CD4-positive, alpha-beta T cell treated with Interleukin-4 for 4 hours (primary cell): Measurements from ENCODE around the gene FBXL7.

Experiments used
- DNase-seq: peaks from one replicate; pipeline ENCODE4 v3.0.0-alpha.2; 2020

FBXL7 gene

DNA sequence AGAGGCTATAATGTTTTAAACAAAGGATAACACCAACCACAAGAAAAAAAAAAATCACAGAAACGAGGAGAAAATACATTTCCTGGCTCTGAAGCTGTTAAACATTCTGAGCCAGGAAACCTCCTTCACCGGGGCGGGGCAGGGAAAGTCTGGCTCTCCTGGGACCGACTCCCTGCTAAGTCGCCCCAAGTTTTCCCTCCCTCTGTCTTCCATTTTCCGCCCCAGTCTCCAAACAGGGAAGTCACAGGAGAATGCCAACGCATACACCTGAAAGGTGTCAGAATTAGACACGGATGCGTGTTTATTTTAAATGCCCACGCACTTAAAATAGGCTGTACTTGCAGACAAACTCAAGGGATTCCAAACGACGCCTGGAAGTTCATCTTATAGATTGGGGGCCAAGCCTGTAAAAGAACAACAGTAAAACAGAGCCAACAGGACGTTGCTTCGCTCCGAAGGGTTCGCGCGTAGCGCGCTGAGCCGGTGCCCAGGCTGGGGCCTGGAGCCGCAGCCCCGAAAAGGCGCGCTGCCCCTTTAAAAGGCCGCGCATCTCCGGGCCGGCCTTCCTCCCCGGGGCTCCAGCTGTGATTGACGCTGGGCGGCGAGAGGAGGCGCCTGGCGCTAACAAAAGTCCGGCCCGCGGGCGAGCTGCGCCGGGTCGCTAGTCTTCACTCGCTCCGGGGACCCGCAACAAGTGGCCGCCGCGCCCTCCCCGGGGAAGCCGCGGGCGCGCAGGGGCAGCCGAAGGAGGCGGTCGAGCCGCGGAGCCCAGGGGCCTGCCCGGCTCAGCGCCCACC is at the start of gene FBXL7:
Gene FBXL7, plus strand, starts transcription at position 653 of the 797 bp plus-strand sequence.
- DNase-seq, result no peak

DNA sequence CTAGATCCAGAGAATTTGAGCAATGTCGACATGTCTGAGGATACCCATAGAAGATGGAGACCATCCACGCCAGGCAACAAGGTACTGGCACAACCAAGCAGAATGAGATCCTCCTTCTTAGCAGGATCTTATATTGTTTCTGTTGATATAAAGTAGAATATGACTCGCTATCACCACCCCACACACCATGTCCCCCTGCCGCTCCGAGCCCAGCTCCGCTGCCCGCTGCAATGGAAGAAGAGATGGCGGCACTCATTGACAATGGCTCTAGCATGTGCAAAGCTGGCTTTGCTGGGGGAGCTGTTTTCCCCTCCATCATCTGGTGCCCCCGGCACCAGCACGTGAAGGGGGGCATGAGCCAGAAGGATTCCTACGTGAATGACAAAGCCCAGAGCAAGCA is 49.5 kb upstream of the FBXL7 start:
- DNase-seq, result no peak

DNA sequence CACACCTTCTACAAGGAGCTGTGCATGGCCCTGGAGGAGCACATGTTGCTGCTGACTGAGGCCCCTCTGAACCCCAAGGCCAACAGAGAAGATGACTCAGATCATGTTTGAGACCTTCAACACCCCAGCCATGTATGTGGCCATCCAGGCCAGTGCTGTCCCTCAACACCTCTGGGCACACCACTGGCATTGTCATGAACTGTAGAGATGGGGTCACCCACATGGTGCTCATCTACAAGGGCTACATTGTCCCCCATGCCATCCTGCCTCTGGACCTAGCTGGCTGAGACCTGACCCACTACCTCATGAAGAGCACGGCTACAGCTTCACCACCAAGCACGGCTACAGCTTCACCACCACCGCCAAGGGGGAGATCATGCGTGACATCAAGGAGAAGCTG is 49.0 kb upstream of the FBXL7 start:
- no peak for DNase-seq

DNA sequence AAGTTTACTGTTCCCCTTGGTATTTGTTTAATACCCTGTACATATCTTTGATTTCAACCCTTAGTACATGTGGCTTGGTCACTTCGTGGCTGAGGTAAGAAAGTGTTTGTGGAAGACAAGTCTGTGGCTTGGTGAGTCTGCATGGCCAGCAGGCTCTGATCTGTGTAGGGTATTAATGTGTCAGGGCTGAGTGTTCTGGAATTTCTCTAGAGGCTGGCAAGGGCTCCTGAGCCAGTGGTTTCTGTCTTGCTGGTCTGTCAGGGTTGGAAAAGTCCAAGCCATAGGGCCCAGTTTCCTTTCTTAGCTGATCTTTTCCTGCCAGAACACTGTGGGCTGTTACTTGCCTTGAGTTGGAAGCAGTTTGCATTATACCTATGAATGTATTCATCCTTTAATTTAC is 48.0 kb upstream of the FBXL7 start:
- no peak for DNase-seq

DNA sequence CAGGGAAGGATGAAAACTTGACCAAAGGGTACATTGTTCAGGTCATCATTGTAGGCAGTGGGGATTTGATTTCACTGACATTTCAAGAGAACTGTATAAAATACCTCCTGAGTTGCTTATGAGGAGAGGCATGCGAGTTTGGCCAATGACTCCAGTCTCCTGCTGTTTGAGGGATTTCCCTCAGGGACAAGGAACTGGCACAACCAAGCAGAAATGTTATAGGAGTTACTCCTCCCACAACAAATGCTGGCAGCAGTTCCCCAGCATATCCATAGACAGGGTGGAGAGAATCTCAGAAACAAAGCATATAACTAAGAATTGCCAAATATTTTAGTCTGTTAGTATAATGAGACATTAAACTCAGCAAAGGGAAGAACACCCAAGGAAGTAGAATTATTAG is 47.2 kb upstream of the FBXL7 start:
- no peak for DNase-seq

DNA sequence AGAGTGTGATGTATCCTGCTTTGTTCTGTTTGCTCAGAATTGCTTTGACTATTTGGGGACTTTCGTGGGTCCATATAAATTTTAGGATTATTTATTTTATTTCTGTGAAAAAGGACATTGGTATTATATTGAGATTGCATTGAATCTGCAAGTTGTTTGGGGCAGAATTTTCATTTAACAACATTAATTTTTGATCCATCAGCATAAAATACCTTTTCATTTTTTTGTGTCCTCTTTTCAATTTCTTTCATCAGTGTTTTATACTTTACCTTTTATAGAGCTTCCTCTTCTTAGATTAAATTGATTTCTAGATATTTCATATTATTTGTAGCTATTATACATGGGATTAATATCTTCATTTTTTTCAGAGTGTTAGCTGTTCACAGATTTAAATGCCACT is 40.8 kb upstream of the FBXL7 start:
- DNase-seq, result no peak

DNA sequence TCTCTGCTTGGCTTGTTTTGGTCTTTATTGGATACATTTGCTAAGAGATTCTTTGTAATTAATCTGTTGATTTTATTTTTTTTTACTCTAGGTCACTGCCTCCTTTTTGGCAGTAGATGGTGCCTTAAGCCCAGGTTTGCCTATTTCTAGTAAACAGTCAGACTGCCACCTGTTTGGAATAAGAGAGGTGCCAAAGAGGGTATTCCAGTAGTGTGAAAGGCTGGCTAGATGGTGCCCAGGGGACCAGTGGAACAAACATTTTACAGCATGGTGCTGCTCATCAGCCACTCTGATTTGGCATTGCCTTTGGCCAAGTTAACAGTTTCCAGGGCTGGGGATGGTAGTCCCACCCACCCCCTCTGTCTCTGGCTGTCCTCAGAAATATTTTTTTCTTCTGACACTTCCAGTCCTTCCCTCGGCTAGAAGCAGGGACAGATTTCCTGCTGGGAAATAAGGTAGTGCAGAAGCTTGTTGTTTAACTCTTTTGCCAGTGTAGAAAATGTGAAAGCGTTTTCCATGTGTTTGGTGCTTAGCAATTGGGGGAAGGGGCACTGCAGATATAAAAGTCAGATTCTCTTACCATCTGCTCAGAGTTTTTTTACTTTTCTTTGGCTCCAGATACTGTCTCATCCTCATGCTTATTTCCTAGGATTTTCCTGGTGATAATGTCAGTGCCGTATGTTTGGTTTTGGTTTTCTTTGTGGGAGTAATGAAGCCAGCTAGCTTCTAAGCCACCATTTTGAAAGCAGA is 36.6 kb upstream of the FBXL7 start:
- no peak for DNase-seq

DNA sequence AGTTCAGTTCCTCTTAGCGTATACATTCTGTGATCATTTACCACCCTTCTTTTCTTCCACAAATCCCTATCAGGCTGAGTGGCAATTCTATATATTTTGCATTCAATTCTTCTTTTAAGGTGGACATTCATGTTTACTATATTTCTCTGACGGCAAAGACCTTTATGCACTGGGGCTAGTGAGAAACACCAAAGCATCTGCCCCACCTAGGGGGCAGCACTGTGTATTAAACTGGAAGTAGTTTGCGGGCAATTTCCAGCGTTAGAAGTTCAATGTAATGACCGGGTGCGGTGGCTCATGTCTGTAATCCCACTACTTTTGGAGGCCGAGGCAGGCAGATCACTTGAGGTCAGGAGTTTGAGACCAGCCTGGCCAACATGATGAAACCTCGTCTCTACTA is 27.9 kb upstream of the FBXL7 start:
- DNase-seq, result no peak

DNA sequence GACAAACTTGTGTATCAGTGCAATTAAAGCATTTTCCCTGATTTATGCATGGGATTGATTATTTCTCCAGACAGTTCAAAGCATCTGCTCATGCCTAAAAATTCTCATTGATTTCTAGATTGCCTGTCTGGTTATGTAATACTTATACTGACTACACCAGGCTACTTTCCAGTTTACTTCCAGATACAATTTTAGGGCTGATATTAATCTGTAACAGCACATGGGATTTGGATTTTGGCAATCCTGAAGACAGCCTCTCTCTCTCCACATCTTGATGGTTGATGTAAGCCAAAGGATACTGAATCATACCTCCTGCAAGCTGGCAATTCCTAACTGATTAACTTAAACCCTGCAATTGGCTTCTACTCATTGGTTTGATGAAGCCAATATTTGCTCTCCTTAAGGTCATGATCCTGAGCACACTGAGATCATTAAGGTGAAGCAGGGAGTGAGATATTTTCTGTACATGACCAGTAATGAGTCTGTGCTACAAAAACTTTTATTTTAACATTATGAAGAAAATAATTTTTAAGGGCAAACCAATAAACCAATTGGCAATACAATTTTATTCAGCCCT is 25.7 kb upstream of the FBXL7 start:
- DNase-seq, result no peak

DNA sequence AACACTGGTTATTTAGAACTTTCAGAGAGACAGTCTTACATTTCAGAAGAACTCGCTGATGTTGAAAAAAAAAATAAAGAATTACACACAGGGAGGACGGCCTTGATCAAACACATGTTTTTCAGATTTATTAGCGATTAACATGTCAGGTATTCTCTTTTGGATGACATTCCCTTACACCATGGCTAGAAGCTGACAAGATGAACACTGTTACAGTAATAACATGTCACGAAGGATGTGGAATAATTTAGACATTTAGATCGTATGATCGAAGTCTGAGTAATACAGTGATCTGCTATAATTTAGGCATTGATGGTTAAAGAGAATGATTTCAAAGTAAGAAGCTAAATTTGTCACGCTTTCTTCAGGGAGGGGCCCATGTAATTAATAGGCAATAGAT is 24.6 kb upstream of the FBXL7 start:
- no peak for DNase-seq

DNA sequence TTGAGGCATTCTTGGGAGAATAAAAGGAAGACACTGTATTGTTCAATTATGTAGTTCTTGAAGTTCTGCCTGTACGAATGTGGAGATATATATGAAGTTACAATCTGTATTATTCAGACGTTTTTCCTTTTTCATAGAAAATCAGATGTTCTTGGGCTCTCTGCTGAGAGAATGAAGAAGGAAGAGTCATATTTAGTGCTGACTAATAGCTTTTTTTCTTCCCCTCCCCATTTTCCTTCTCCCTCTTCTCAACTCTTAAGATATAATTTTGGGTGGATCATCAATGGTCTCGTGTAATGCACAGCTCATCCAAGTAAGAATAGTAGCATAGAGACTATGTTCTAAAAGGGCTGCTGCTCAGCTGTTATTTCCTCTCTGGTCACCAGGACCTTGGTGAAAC is 23.0 kb upstream of the FBXL7 start:
- DNase-seq, result no peak

DNA sequence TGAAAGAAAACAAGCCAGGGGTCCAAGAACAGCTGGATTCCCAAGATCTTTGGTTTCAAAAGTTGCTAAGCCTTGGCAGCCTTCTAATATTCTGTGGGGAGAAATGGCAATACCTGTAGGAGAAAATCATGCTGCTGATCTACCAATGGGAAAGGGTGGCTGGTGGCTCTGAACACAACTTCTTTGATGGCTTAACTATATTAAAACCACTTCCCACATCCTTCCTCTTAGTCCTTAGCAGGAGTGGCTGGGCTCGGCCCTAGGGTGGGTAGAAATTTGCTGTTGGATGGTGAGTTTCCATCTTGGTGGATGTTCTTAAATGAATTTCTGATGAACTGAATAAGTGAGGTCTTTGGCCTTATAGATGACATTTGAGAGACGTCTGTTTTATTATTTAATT is 19.5 kb upstream of the FBXL7 start:
- no peak for DNase-seq

DNA sequence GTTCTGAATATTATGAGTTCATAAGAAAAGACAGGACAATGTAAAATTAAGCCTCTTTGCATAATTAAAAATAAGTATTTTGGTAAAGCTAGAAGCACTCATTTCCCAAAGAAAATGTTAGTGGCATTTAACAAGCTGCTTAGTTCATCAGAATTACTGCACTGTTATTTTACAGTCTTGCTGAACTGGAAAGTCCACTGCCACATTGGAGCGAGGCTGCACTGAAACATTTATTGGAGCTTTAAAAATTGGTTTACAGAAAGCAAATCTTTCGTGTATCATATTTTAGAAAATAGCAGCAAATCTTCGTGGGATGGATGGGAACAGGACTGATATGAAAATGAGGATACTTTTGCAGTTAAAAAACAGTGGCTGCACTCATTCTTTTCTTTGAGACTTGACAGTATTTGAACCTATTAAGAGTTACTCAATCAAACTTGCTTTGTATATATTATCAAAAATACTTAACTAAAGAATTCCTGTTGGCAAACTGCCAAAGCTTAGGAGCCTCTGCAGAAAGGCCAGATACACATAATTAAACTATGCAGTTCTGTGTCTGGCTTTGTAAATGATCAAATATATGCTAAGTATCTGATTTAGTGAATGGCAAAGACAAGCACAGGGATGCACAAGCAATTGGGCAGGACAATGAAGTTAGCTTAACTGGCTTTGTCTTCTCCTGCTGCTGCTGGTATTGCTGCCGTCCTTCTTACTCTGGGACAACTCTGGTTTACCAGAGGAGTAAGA is 16.5 kb upstream of the FBXL7 start:
- no peak for DNase-seq

DNA sequence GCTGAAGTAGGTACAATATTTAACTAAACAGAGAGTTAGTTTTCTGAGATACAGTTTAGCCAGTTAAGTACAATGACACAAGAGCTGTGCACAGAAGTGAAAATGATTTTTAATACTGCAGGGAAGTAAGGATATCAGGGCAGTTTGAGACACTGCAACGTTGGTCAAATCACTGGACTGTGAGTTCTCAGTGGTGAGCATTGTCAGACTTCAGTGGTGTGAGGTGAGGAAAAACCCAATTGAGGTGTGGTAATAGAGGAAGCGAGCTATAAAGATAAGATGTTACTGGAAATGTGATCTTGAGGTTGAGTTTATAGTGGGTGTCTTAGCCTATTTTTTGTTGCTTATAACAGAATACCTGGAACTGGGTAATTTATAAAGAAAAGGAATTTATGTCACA is 12.8 kb upstream of the FBXL7 start:
- no peak for DNase-seq

DNA sequence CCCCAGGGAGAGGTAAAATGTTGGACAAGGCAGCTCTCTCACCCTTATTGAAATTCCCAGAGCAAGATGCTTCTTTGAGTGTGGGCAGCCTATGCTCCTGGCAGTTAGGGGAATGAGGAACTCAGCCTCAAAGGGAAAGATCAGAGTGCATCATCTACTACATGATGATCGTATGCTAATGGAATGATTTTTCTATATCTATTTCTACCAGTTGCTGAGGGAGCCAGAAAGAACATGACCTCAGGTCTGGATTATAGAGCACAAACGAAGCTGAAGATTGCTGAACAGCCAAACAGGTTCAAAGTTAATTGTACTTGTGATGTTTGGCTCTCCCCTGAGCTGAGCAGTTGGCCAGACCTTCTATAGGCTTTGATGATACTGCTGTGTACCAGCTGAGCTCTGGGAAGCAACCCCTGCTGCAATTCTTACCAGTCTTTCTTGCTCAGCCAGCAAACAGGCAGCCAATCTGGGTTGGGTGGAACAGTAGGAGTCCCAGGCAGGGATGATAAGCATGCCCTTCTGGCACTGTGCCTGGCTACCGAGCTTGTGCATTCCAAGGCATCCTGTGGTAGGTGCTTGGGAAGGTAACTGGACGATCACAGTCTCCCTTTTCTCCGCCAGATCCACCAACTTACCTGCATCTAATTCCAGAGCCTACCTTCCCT is 10.3 kb upstream of the FBXL7 start:
- no peak for DNase-seq

DNA sequence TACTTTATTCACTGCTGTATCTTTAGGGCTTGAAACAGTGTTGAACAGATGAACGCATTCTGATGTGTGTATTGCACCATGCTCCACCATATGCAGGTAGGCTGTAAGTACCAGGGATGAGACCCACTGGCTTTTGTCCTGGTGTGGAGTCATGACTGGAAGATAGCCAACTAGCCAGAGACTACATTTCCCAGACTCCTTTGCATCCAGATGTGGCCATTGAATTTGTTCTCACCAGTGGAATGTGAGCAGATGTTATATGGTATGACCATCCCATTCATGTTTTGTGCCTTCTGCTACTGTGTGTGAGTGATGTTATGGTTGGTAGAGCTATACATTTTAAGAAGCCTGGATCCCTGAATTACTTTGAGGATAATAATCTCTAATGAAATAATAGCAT is 7.4 kb upstream of the FBXL7 start:
- no peak for DNase-seq

DNA sequence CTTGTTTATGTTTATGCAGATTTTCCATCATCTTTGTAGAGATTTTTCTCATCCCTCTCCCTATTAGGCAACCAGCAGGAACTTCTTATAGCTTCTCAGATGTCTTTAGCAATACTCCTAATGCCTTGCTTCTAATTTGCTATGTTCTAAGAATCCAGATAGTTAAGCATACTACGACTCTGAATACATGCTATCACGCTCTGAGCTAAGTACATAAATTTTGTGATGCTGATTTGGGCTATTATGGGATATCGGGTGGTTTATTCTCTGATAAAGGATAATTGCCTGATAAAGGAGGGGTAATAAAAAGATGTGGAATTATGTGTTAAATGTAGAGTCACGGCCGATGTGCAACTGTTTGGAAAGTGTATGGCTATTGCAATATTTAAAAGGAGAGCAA is 6.5 kb upstream of the FBXL7 start:
- DNase-seq, result no peak

DNA sequence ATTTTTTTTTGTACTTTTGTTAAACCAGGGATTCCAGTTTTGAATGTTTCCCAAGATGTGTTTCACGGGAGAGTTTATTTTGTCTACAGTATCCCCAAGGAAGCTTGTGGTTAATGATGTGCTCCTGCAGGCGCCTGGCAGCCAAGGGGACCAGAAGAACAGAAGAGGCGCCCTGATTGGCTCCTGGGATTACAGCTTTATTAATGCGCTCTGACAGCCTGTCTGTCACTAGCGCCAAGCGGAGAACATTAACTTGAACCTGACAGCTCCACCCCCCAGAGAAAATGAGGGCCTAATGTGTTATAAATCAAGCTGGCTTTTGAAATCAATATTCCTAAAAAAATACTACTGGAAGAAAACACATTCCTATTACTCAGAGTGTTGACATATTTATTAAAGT is 5.0 kb upstream of the FBXL7 start:
- DNase-seq, result no peak

DNA sequence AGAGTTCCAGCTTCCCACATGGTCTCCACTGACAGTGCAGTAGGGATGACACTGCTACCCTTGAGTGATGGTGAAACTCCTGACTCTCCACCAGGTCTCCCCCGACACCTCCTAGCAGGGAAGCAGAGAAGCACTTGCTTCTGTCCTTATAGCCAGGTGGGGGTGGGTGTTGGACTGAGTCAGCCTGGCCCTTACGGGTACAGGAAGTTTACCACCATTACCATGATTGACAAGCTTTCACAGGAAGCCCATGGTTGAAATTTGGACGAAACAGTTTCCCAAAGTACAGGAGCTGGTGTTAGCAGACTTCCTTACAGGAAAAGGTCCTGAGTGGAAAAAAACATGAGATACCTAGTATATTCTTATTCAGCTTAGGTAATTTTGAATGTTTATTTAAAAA is 3.1 kb upstream of the FBXL7 start:
- no peak for DNase-seq

DNA sequence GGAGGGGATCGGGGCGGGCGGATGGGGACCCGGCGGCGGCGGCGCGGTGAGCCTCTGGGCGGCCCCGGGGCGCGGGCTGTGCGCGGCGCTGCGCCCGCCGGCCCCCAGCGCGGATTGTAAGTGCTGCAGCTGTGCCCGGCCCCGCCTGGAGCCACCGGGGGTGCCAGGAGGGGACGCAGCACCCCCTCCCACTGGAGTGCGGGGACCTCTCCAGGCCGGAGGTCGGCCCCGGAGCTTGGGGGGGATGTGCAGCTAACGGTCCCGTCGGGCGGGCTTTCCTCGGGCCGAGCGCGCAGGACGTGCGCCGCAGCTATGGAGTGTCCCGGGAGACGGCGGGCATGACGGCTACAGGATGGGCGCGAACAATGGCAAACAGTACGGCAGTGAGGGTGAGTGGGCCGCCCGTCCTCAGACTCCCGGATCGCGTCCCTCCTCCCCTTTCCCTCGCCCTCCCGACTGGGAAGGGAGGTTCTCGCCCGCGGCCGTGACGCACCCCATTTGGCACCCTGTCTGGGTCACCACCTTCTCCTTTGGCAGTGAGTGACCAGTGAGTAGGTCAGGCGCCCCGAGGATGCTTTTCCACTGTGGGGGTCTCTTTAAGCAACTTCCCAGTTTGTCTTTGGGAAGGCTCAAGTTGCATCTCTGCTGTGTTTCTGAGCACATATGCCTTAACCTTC is 483 bp downstream of the FBXL7 start:
- no peak for DNase-seq

DNA sequence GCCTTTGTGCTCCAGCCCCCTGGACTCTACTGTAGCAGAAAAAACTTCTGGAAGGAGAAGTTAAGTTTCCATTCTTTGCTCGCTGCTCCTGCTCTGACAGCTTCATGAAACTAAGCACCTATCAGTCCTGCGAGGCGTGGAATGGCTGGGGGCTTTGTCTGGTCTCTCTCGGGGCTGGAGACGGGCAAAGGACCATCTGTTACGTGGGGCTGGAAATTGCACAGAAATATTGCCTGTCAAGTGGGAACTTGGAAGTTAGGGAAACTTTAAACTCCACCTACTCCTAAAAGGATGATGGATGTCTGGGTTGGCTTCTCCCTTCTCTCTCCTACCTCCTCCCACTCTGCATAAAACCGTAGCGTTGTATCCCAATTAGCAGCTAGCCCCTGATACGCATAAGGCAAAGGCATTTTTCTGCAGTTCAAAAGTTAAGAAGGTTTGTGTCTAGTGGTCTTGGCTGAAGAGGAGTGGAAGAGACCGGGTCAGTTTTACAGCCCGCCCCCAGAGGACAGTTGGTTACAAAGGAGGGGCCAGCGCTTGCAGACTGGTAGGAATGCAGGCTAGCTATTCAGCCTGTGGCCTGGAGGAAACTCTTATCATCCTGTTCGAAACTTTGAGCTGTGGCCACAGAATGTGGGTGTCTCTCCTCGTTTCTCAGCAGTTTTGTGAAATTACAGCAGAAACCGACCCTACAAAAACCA is 1.3 kb downstream of the FBXL7 start:
- DNase-seq, result no peak

DNA sequence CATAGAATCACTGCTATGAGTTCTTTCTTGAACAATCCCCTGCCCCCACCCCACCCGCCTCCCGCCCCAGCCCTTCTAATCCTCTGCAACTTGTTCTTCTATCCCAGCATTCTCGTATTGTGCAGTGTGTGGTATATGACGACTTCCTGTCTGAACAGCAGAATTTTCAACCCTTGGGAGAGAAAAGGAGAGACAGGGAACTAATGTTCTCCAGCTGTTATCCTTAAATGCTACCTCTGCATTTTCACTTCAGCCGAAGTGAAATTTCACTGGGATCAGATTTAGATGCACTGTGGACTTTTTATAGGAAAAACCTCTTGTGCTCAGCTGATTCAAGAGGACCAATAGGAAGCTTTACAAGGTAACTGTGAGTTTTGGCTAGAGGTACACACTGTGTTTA is 2.2 kb downstream of the FBXL7 start:
- no peak for DNase-seq
